K562 (cell line): ENCODE data around the gene NCDN. TPM values are rescaled to one million over a fixed set of nuclear protein-coding genes. Genes with fewer than 3 reads are reported as not detected.

Experiments used
- ATAC-seq: fragments of 200-7000 bp; cut with Tn5 transposase; 3 replicates; pipeline ENCODE4 v1.9.1; 2020; ENCODE audit warnings: moderate library complexity
- BruUV-seq: library from RNA; stranded (reverse); fragments of 400-500 nt; replicated peaks from 2 replicates; lab custom pipeline; 2021; lab: Mats Ljungman, UMichigan
- CTCF ChIA-PET: fragments of 300-600 bp; formaldehyde crosslinking; extraction: SDS; loops from one replicate; lab custom pipeline; 2021; ENCODE audit warnings: low intra/inter-chr PET ratio; lab: Yijun Ruan, JAX
- POLR2A ChIA-PET: fragments of 300-600, 350-650 bp; sonication (Branson Sonifier 250); formaldehyde crosslinking; extraction: SDS; loops from one replicate; lab custom pipeline; 2021; ENCODE audit warnings: antibody characterized with exemption, inconsistent platforms; lab: Yijun Ruan, JAX
- DNase-seq, 4 experiments: peaks; one replicate each; pipeline versions ENCODE4 v3.0.0 to v3.0.0-alpha.2; 2011 to 2018; ENCODE audit warnings: low spot score in 3 of 4, mixed read lengths in 3 of 4; ENCODE audit errors: extremely low read depth in 1 of 4
- FAIRE-seq: peaks from 2 replicates; lab custom pipeline; 2011; peaks lifted over from hg19 to GRCh38; lab: Jason Lieb, UNC
- H2AFZ ChIP-seq: 2 replicates; pipeline ENCODE4 v1.6.0; 2011; ENCODE audit warnings: low read depth, low read length, control low read depth, inconsistent platforms
- H3K27ac ChIP-seq: fragments of 200-600 bp; 3 replicates; pipeline ENCODE4 v1.8.0; 2011; ENCODE audit warnings: low read depth, mild to moderate bottlenecking, control low read depth, inconsistent platforms, low read length, moderate library complexity, mixed read lengths; ENCODE audit errors: extremely low read depth
- H3K27me3 ChIP-seq, 2 experiments: fragments of 300-600 bp in 1 of 2; 2 replicates in 1 of 2; 3 replicates in 1 of 2; pipeline versions ENCODE4 v1.6.0 to v1.8.0; 2011; ENCODE audit warnings: inconsistent platforms in 2 of 2, low read length in 2 of 2, mild to moderate bottlenecking in 1 of 2, mixed read lengths in 1 of 2, moderate library complexity in 1 of 2; ENCODE audit not compliant: control insufficient read depth in 2 of 2, insufficient read depth in 2 of 2
- H3K36me3 ChIP-seq: fragments of 300-600 bp; 3 replicates; pipeline ENCODE4 v1.8.0; 2011; ENCODE audit warnings: mild to moderate bottlenecking, low read length, inconsistent platforms; ENCODE audit not compliant: control insufficient read depth, insufficient read depth
- H3K4me1 ChIP-seq, 2 experiments: fragments of 200-600 bp in 1 of 2; replicated peaks in 1 of 2; 2 replicates in 1 of 2; 3 replicates in 1 of 2; pipeline versions ENCODE4 v1.5.1 to v1.8.0; 2011; ENCODE audit warnings: inconsistent platforms in 2 of 2, low read length in 2 of 2, mild to moderate bottlenecking in 1 of 2, mixed read lengths in 1 of 2, moderate library complexity in 1 of 2; ENCODE audit not compliant: control insufficient read depth in 2 of 2, insufficient read depth in 2 of 2
- H3K4me2 ChIP-seq: 2 replicates; pipeline ENCODE4 v1.6.1; 2011; ENCODE audit warnings: low read length, control low read depth, inconsistent platforms, mixed read lengths; ENCODE audit not compliant: insufficient read depth
- H3K4me3 ChIP-seq: fragments of 200-600 bp; sonication (generic), shearing (Covaris generic); 2 replicates; pipeline ENCODE4 v1.5.1; 2016; ENCODE audit warnings: control low read depth, inconsistent platforms
- H3K79me2 ChIP-seq: fragments of 200-600 bp; 3 replicates; pipeline ENCODE4 v1.8.0; 2011; ENCODE audit warnings: low read length, inconsistent platforms; ENCODE audit not compliant: control insufficient read depth, insufficient read depth
- H3K9ac ChIP-seq, 2 experiments: 2 replicates each; pipeline versions ENCODE4 v1.6.0 to v1.6.1; 2011; ENCODE audit warnings: low read depth in 2 of 2, low read length in 2 of 2, control low read depth in 1 of 2, inconsistent platforms in 1 of 2, mild to moderate bottlenecking in 1 of 2, mixed read lengths in 1 of 2; ENCODE audit not compliant: insufficient read depth in 1 of 2
- H3K9me1 ChIP-seq: one replicate; pipeline ENCODE4 v1.6.0; 2011; ENCODE audit warnings: inconsistent platforms, mild to moderate bottlenecking, low read length, moderate library complexity; ENCODE audit not compliant: control insufficient read depth, insufficient read depth
- H3K9me3 ChIP-seq: replicated peaks from 2 replicates; pipeline ENCODE4 v1.5.1; 2011; ENCODE audit warnings: low read depth, low read length, inconsistent platforms; ENCODE audit not compliant: control insufficient read depth, insufficient read depth
- H4K20me1 ChIP-seq: replicated peaks from 2 replicates; pipeline ENCODE4 v1.6.1; 2011; ENCODE audit warnings: low read length, inconsistent platforms, mixed read lengths; ENCODE audit not compliant: control insufficient read depth, insufficient read depth
- FOXA3 ChIP-seq, 2 experiments: fragments of 450-650 bp in 1 of 2; sonication (generic) in 1 of 2; formaldehyde crosslinking; IDR thresholded peaks in 1 of 2; conservative IDR thresholded peaks in 1 of 2; 2 replicates each; pipeline versions ENCODE4 v1.4.0 to v1.8.0; 2020 to 2022; ENCODE audit warnings: mild to moderate bottlenecking in 2 of 2, missing genetic modification reagents in 1 of 2
- NFIC ChIP-seq: fragments of 450-650 bp; IDR thresholded peaks from 2 replicates; pipeline ENCODE4 v1.6.1; 2017; ENCODE audit warnings: mild to moderate bottlenecking, inconsistent platforms
- PTTG1 ChIP-seq: fragments of 450-650 bp; IDR thresholded peaks from 2 replicates; pipeline ENCODE4 v1.6.1; 2016; ENCODE audit warnings: low read depth, mild to moderate bottlenecking, missing genetic modification characterization, missing compliant biosample characterization
- SRF ChIP-seq, 2 experiments: fragments of 250-450, 450-650 bp in 1 of 2; sonication (Bioruptor Pico) in 1 of 2; sonication (generic) in 1 of 2; formaldehyde crosslinking; IDR thresholded peaks; 2 replicates each; pipeline versions ENCODE4 v1.5.0 to v1.5.1; 2020 to 2022; ENCODE audit warnings: mild to moderate bottlenecking in 1 of 2, missing genetic modification reagents in 1 of 2
- ZC3H4 ChIP-seq: sonication (generic); formaldehyde crosslinking; IDR thresholded peaks from 2 replicates; pipeline ENCODE4 v1.9.0; 2021; ENCODE audit warnings: missing genetic modification reagents, borderline replicate concordance
- WGBS: fragments of 100-300 bp; shearing (Covaris generic); methylation state at CpG from one replicate; pipeline ENCODE4 v1.1.6; 2016; ENCODE audit warnings: low coverage, mixed read lengths; ENCODE audit not compliant: insufficient coverage; ENCODE audit errors: missing lambda C conversion rate; 5-methylcytosine and 5-hydroxymethylcytosine counted together
- in situ Hi-C: fragments of 300-500 bp; cut with MboI; formaldehyde crosslinking; loops from 4 replicates; pipeline ENCODE4 v1.15.0; 2018; ENCODE audit warnings: inconsistent platforms, mixed read lengths
- intact Hi-C: fragments of 100-400 bp; cut with micrococcal nuclease; formaldehyde crosslinking; loops from 2 replicates; pipeline ENCODE4 v1.14.2; 2022
- polyA plus RNA-seq, 8 experiments: library from polyadenylated mRNA; depleted of rRNA in 4 of 8; stranded (reverse) in 5 of 8; unstranded in 3 of 8; fragments of >200 nt; fragmentation: Nextera tagmentation in 2 of 8; fragmentation: Illumina TruSeq in 1 of 8; extraction: Ambion mirVana in 2 of 8; extraction: Trizol in 1 of 8; gene quantifications; 2 replicates each; pipeline versions ENCODE4 v1.2.1 to v1.2.3, GENCODE V29; 2011 to 2014; ENCODE audit warnings: inconsistent platforms in 1 of 8, missing spikeins in 1 of 8
- total RNA-seq, 7 experiments: library from RNA; depleted of rRNA in 6 of 7; stranded (reverse); fragments of >200 nt in 6 of 7; fragmentation: Illumina TruSeq in 2 of 7; extraction: Trizol in 2 of 7; gene quantifications; 2 replicates each; pipeline versions ENCODE4 v1.2.1 to v1.2.3, GENCODE V29; 2011 to 2021; ENCODE audit warnings: low replicate concordance in 1 of 7
- TF ChIP-seq, protein P1 (sequence below), 2 experiments: fragments of 450-650 bp; conservative IDR thresholded peaks; 2 replicates each; pipeline ENCODE4 v1.6.1; 2017; ENCODE audit warnings: mild to moderate bottlenecking in 2 of 2, moderate library complexity in 2 of 2
- TF ChIP-seq, protein P2 (sequence below): fragments of 250-450 bp; sonication (Bioruptor Pico); IDR thresholded peaks from 2 replicates; pipeline ENCODE4 v1.4.0; 2020
- TF ChIP-seq, protein P3 (sequence below): fragments of 200-400 bp; formaldehyde crosslinking; IDR thresholded peaks from 2 replicates; pipeline ENCODE4 v1.6.1; 2017; ENCODE audit warnings: mild to moderate bottlenecking, low read depth, low read length, moderate library complexity
- TF ChIP-seq, protein P4 (sequence below), 2 experiments: IDR thresholded peaks; 2 replicates each; pipeline ENCODE4 v1.6.1; 2011; ENCODE audit warnings: borderline replicate concordance in 1 of 2, control low read depth in 1 of 2, low read depth in 1 of 2, low read length in 1 of 2, mild to moderate bottlenecking in 1 of 2, mixed read lengths in 1 of 2, moderate library complexity in 1 of 2; ENCODE audit not compliant: insufficient read depth in 1 of 2, insufficient read length in 1 of 2, poor library complexity in 1 of 2, severe bottlenecking in 1 of 2; ENCODE audit errors: extremely low read depth in 1 of 2
- TF ChIP-seq, protein P5 (sequence below): fragments of 250-450 bp; sonication (Bioruptor Pico); IDR thresholded peaks from 2 replicates; pipeline ENCODE4 v1.8.0; 2021; ENCODE audit warnings: mild to moderate bottlenecking, moderate library complexity
- TF ChIP-seq, protein P6 (sequence below): sonication (generic); formaldehyde crosslinking; IDR thresholded peaks from 2 replicates; pipeline ENCODE4 v1.8.0; 2022; ENCODE audit warnings: mild to moderate bottlenecking, low read depth, missing genetic modification reagents

NCDN gene
- total and polyA plus RNA-seq, 9 of the 15 experiments (the other 6 are each of a cell fraction or from before 2014, with no cell fraction given): 1.9 to 35.1 (median 10.7) TPM

DNA sequence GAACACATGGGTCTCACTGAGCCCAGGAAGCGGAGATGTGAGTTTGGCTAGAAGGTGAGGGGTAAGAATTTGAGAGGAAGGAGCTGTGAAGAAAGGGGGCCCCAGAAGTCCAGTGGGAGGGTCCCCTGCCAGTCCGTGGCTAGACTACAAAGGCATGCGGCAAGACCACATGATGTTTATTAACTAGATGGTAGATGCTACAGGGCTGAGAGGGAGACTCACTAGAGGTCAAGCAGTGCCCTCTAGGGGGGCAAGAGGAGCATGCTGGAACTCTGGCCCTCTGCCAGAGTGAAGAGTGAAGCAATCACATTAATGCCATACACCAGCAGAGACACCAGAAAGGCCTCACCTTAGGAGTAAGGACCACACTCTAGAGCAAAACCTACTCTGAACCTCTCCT lies 12.6 kb upstream of the NCDN start:
- H3K9ac ChIP-seq: no peak overlapping the region
- H3K9me3 ChIP-seq: no peaks in the 10 kb centered on the region
- intact Hi-C loops: loop anchor here (1.0 to 5.0 kb wide), 2 partner anchors 43 to 94 kb away; no protein-coding TSS in a partner anchor
- ChIA-PET CTCF (interaction anchor here (1.2 to 5.1 kb wide), 2 partner anchors 93 to 343 kb away, joined by 4 to 40 read pairs; no protein-coding TSS in a partner anchor), POLR2A (interaction anchor here (0.6 kb wide), 1 partner anchor 65 kb away, joined by 4 read pairs; no protein-coding TSS in a partner anchor)
- H3K79me2 ChIP-seq: peaks cover 23% of the 10 kb centered on the region; the same call in 2 of the 3 replicates
- H3K4me3 ChIP-seq: no peak overlapping the region
- peak; percentile 67 to 87 (median 79) for DNase-seq
- 65% methylated on average over 3 of the region's 3 CpGs for WGBS
- no peak overlapping the region for H3K27ac ChIP-seq
- in situ Hi-C loops: loop anchor here (10.0 kb wide), 1 partner anchor 350 kb away; the partner anchor contains the start of gene SFPQ
- peak; percentile 44 for FAIRE-seq
- no peak overlapping the region for H2AFZ ChIP-seq
- no TSS peak for BruUV-seq
- peaks cover 51% of the 10 kb centered on the region for H3K36me3 ChIP-seq
- no peaks in the 10 kb centered on the region for H3K9me1 ChIP-seq
- no peak overlapping the region for H3K4me2 ChIP-seq
- no peaks in the 10 kb centered on the region for H3K27me3 ChIP-seq
- no peaks in the 10 kb centered on the region for H4K20me1 ChIP-seq
- peak; percentile 95 for ATAC-seq
- no peaks in the 10 kb centered on the region; a peak in 1 of 5 replicates for H3K4me1 ChIP-seq
- TF ChIP-seq, protein P1, sequence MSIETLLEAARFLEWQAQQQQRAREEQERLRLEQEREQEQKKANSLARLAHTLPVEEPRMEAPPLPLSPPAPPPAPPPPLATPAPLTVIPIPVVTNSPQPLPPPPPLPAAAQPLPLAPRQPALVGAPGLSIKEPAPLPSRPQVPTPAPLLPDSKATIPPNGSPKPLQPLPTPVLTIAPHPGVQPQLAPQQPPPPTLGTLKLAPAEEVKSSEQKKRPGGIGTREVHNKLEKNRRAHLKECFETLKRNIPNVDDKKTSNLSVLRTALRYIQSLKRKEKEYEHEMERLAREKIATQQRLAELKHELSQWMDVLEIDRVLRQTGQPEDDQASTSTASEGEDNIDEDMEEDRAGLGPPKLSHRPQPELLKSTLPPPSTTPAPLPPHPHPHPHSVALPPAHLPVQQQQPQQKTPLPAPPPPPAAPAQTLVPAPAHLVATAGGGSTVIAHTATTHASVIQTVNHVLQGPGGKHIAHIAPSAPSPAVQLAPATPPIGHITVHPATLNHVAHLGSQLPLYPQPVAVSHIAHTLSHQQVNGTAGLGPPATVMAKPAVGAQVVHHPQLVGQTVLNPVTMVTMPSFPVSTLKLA (conservative IDR thresholded peaks at IDR 0.05): peak; percentile 46 to 48; a peak in 3 of 4 replicates
- TF ChIP-seq, protein P2, sequence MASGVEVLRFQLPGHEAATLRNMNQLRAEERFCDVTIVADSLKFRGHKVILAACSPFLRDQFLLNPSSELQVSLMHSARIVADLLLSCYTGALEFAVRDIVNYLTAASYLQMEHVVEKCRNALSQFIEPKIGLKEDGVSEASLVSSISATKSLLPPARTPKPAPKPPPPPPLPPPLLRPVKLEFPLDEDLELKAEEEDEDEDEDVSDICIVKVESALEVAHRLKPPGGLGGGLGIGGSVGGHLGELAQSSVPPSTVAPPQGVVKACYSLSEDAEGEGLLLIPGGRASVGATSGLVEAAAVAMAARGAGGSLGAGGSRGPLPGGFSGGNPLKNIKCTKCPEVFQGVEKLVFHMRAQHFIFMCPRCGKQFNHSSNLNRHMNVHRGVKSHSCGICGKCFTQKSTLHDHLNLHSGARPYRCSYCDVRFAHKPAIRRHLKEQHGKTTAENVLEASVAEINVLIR (CRISPR knock-in tag): no peak
- TF ChIP-seq, protein P3, sequence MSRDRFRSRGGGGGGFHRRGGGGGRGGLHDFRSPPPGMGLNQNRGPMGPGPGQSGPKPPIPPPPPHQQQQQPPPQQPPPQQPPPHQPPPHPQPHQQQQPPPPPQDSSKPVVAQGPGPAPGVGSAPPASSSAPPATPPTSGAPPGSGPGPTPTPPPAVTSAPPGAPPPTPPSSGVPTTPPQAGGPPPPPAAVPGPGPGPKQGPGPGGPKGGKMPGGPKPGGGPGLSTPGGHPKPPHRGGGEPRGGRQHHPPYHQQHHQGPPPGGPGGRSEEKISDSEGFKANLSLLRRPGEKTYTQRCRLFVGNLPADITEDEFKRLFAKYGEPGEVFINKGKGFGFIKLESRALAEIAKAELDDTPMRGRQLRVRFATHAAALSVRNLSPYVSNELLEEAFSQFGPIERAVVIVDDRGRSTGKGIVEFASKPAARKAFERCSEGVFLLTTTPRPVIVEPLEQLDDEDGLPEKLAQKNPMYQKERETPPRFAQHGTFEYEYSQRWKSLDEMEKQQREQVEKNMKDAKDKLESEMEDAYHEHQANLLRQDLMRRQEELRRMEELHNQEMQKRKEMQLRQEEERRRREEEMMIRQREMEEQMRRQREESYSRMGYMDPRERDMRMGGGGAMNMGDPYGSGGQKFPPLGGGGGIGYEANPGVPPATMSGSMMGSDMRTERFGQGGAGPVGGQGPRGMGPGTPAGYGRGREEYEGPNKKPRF: no peak
- TF ChIP-seq, protein P4, sequence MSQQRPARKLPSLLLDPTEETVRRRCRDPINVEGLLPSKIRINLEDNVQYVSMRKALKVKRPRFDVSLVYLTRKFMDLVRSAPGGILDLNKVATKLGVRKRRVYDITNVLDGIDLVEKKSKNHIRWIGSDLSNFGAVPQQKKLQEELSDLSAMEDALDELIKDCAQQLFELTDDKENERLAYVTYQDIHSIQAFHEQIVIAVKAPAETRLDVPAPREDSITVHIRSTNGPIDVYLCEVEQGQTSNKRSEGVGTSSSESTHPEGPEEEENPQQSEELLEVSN (IDR thresholded peaks at IDR 0.05; ENCODE audit: borderline replicate concordance in 1 of 2, extremely low read depth in 1 of 2, insufficient read depth in 1 of 2, insufficient read length in 1 of 2, low read depth in 1 of 2, low read length in 1 of 2, poor library complexity in 1 of 2, severe bottlenecking in 1 of 2): peak in 1 of 2 experiments; percentile 14
- TF ChIP-seq NFIC: peak; percentile 98
- TF ChIP-seq, protein P5, sequence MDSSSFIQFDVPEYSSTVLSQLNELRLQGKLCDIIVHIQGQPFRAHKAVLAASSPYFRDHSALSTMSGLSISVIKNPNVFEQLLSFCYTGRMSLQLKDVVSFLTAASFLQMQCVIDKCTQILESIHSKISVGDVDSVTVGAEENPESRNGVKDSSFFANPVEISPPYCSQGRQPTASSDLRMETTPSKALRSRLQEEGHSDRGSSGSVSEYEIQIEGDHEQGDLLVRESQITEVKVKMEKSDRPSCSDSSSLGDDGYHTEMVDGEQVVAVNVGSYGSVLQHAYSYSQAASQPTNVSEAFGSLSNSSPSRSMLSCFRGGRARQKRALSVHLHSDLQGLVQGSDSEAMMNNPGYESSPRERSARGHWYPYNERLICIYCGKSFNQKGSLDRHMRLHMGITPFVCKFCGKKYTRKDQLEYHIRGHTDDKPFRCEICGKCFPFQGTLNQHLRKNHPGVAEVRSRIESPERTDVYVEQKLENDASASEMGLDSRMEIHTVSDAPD (CRISPR knock-in tag): no peak
- TF ChIP-seq, protein P6, sequence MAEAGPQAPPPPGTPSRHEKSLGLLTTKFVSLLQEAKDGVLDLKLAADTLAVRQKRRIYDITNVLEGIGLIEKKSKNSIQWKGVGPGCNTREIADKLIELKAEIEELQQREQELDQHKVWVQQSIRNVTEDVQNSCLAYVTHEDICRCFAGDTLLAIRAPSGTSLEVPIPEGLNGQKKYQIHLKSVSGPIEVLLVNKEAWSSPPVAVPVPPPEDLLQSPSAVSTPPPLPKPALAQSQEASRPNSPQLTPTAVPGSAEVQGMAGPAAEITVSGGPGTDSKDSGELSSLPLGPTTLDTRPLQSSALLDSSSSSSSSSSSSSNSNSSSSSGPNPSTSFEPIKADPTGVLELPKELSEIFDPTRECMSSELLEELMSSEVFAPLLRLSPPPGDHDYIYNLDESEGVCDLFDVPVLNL (CRISPR knock-in tag): no peak
- TF ChIP-seq FOXA3 (CRISPR knock-in tag; conservative IDR thresholded peaks at IDR 0.05 in 1 of 2, IDR thresholded peaks at IDR 0.05 in 1 of 2): no peak
- TF ChIP-seq PTTG1 (tag): no peak
- TF ChIP-seq SRF (CRISPR knock-in tag; IDR thresholded peaks at IDR 0.05): no peak
- no peak for TF ChIP-seq ZC3H4
